Testis (tissue), 2 donors: Measurements from ENCODE around the gene SSR1.

ENCODE experiments used
- CTCF ChIP-seq, 3 experiments: fragments of 450-650 bp in 2 of 3; fragments of 200-600 bp in 1 of 3; sonication (generic) in 1 of 3; IDR thresholded peaks; one replicate each; pipeline ENCODE4 v1.5.1; 2016 to 2019; ENCODE audit warnings: antibody characterized with exemption in 3 of 3, mild to moderate bottlenecking in 2 of 3, moderate library complexity in 1 of 3
- POLR2A ChIP-seq: fragments of 450-650 bp; IDR thresholded peaks from one replicate; pipeline ENCODE4 v1.6.1; 2017; ENCODE audit warnings: antibody characterized with exemption, mild to moderate bottlenecking, moderate library complexity

GRCh38 chr6:7331452-7331851 lies 18.5 kb upstream of the SSR1 start:
- TF ChIP-seq CTCF (IDR thresholded peaks at IDR 0.05) (no peak), POLR2A (no peak)
